Measurements from ENCODE around the gene PLEK. TPM values are rescaled to one million over a fixed set of nuclear protein-coding genes. Genes with fewer than 3 reads are reported as not detected.
"Not testable (repeated sequence)": the region's sequence is repeated elsewhere in the genome, so short reads cannot be mapped to it uniquely, and the experiment has no call there.

Gene PLEK
- polyA plus RNA-seq, 4 donors = 3.5 to 7.2 (median 5.9) TPM

DNA sequence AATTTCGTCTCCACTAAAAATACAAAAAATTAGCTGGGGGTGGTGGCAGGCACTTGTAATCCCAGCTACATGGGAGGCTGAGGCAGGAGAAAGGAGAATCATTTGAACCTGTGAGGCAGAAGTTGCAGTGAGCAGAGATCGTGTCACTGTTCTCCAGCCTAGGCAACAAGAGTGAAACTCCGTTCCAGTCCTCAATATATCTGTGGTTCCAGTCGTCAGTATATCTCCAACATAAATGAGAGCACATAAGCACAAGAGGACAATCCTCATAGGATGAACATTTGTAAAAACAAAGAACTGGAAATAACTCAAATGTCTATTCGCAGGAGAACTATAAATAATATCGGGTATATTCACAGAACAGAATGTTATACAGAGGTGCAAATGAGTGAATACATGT, 13.1 kb upstream of the PLEK start:
- DNase-seq (ENCODE audit: low read depth in 4 of 4, low spot score in 2 of 4) = no peak

DNA sequence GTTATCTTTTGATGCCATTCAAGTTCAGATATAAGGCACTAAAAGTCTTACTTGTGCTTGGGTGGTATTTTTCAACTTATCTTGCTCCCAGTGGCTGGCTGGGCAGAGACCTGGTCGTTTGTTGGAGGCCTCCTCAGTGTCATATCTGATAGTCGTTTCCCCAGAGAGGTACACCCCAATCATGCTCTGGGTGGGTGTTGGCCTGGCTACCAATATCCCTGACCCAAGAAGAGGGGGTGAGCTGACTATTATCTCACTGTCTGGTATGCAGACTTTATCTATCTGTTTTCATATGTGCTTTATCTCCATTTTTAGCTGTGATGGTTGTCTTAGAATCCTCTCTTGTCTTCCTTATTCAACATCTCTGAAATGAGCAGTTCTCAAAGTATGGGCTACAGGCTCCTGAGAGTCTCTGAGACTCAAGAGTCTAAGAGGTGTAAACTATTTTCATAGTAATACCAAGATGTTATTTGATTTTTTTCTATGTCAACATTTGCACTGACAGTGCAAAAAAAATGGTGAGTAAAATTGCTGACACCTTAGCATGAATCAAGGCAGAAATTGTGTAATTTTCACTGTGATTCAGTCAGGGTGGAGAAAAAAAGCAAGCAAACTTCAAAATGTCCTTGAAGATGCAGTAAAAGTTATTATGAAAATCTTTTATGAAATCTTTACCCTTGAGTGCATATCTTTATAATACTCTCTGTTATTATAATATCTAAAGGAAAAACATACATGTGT, 12.3 kb upstream of the PLEK start:
- DNase-seq (ENCODE audit: low read depth in 4 of 4, low spot score in 2 of 4) = no peak

DNA sequence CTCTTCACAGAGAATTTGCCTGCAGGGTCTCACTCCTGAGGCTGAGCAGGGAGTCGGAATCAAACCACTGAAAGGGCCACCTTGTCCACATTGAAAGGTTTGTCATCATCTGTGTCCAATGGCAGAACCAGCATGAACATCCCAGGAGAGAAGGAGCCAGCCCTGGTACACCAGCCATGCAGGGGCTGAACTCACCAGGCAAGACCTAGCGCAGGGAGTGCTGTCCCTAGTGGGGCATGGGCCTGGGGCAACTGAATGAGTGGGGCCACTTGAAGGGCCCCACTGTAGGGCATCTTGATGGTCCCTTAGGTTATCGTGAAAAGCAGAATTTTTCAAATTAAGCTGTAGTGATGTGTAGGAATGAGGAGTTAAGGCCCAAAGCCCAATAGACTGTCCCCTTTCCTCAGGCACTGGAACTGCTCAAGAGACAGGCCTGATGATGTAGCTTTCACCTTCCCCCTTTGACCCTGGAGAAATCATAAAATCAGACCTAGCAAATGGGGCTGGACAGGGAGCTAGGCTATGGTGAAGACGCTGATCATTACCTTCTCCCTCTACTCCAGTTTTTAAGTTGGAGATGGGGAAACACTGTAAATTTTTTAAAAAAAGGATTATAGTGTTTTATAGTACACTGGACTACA, 8.4 kb upstream of the PLEK start:
- DNase-seq (ENCODE audit: low read depth in 4 of 4, low spot score in 2 of 4) = no peak

DNA sequence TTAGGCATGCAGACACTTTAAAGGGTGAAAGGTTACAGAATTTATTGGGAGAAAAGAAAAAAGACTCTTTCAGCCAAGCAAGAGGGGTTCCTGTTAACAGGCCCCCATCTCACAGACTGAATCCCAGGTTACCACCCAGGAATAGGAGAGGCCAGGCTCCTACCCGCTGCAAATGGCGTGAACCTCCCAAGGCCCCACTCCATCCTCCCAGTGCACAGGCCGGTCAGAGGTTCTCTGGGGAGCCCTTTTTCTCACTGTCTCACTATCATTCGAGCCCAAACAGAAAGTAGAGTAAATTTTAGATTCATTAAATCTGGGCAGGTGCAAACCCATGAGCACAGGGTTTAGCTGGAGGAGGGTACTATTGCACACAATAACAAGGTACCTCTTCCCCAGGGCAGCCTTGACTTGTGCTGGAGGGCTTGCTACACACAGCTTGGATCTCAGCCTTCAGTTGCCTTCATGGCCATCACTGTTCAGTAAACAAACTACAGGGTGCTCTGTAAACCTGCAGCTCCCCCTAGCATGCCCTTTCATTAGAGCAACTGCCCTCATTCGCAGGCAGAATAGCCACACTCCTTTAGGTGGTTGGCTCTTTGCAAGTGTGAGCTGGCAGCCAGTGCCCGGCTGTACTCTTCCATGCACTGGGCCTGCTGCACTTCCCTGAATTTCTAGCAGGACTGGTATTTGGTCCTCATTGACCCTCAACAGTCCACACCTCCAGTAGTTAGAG, 7.3 kb upstream of the PLEK start:
- DNase-seq (ENCODE audit: low read depth in 4 of 4, low spot score in 2 of 4) = no peak

DNA sequence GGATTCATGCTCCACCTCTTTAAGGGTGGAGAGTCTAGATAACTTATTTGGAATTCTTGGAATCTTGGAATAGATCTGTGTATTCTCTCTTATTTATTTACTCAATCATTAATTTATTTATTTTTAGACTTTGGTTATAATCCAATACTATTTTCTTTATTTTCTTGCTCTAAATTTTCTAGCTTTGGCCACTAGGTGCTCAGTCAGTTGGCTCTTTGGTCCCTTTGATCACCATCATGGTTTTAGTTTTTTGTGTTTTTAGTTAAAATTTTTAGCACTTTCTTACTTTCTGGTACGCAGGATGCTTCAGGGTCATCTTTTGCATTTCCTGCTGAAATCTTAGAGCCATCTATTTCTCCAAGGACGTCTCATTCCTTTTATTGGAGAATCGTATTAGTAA, 5.2 kb upstream of the PLEK start:
- no peak for DNase-seq (ENCODE audit: low read depth in 4 of 4, low spot score in 2 of 4)

DNA sequence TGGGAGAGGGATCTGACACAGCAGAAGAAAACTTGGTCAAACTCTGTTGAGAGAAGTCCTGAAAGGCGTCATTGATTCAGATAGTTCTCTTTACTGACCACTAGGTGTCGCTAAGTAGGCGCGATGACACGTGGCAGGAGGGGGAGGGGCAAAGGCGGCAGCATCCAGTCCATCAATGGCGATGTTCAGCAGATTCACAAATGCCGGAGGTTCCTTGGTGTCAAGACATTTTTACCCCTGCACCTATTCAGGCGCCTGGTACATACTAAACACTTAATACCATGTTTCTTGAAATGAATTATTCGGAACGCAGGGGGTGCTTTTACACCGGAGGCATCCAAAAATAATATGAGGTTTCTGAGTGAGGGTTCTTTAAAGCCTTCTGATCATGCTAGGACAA, 3.0 kb upstream of the PLEK start:
- DNase-seq (ENCODE audit: low read depth in 4 of 4, low spot score in 2 of 4) = peak in 2 of 4 donors; percentile 18 to 21

DNA sequence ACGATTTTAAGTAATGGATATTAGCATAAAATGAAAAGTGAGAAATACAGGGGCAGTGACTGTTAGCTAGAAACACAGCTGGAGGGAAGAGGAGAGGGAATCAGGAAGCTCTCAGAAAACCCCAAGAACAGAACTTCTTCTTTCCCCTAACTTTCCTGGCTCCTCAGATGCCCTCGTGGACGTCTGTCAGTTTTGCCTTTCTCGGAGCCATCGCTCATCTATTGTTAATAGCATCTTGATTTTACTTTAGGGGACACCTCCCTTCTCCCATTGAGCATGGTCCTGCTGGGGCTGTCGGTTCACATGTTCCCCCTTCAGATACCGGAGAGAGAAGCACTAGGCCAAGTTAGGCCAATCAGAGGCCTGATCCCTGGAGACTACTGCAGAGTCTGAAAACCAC, 2.3 kb upstream of the PLEK start:
- DNase-seq (ENCODE audit: low read depth in 4 of 4, low spot score in 2 of 4) = no peak

DNA sequence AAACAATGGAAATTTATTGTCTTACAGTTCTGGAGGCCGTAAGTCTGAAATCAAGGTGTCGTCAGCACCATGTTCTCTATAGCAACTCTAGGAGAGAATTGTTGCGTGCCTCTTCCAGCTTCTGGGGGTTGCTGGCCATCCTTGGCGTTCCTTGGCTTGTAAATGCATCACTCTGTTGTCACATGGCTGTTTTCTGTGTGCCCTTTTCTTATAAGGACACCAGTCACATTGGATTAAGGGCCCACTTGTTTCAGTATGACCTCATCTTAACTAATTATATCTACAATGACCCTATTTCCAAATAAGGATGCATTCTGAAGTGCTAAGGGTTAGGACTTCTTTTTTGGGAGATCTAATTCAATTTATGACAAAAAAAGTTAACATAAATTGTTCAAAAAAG, 1.4 kb upstream of the PLEK start:
- DNase-seq (ENCODE audit: low read depth in 4 of 4, low spot score in 2 of 4) = no peak

DNA sequence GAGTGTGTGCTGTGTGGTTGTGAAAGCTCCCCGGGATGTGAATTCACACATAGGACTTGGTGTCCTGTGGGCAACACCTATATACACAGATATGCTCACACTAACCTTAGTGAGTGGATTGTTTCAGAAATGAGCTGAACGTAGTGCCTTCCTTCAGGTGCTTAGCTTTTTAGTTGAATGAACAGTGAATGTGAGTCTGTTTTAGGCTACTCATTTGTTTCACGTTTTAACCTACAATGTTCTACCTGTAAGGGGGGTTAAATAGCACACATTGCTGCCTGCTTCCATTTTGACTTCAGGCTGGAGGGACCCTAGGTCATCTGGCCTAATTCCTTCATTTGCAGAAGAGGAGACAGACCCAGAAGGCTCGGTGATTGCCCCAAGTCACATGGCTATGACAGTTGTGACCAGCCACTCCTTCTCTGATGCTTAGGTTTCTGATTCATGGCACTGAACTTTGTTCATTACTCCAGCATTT, 1.0 kb downstream of the PLEK start:
- no peak for DNase-seq (ENCODE audit: low read depth in 4 of 4, low spot score in 2 of 4)

DNA sequence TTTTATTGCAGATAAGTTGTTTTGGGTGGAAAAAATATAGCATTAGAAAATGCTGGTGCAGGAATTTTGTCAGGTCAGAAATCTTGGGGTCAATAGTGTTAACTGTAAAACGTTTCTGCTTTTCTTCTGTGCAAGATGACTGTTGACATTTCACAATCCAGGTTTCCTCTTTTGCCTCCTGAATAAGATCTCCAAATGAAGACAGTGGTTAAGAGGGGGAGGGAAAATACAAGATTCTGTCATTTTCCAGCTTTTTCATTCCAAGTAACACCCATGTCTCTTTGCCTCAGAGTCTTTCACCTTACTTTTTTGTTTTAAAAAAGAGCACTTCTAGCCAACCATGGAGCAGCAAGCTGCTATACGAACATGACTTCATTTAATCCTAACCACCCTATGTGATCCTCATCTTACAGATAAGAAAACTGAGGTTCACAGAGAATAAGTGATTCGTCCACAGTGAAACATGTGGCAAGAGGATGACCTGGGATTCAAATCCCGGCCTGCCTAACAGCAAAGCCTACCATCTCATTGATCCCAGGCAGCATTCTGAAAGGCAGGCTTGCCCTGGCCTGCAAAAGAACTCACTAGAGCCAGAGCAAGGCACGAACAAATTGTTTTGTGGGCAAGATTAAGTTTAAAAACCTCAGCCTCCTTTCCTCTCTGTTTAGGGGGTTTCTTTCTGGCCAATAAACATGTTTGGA, 3.0 kb downstream of the PLEK start:
- DNase-seq (ENCODE audit: low read depth in 4 of 4, low spot score in 2 of 4) = peak in 1 of 4 donors; percentile 4

DNA sequence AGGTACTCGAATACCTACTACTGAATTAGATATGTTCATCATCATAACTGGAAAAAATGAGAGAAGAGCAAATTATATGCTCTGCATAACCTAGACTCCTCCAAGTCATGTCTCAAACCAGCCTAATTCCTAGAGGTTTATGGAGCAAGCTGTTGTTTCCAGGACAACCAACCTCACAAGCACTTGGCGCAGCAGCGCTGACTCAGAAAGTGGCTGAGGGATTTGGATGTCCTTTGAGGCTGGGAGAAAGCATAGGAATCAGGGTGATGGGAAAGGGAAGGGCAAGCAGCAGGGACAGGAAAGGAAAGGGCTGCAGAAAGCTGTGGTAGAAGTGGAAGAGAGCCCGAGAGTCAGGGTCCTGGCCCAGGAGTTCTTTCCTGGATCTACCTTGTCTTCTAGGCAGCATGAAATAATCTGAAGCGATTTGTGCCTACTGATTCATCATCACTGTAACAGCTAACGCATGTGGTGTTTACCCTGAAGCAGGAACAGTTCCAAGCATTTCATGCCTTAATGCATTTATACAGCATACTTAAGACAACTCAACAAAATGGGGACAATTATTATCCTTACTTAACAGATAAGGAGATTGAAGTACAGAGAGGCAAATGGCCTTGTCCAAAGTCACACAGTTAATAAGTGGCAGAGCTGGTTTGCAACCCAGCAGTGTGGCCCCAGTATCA, 3.7 kb downstream of the PLEK start:
- DNase-seq (ENCODE audit: low read depth in 4 of 4, low spot score in 2 of 4) = peak in 3 of 4 donors; percentile 9 to 52 (median 20)

DNA sequence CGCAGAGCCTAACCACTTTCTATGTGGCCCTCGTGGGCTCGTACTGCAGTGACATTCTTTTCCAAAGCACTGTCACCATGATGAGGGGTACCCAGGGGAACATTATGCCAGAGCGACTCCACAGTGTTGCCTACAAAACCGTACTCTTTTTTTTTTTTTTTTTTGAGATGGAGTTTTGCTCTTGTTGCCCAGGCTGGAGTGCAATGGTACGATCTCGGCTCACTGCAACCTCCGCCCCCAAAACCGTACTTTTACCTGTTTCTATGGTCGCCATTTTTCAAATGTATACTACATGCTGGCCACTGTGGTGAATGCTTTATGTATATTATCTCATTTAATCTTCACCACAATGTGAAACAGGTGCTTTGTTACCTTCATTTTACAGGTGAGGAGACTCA, 4.3 kb downstream of the PLEK start:
- no peak for DNase-seq (ENCODE audit: low read depth in 4 of 4, low spot score in 2 of 4)

DNA sequence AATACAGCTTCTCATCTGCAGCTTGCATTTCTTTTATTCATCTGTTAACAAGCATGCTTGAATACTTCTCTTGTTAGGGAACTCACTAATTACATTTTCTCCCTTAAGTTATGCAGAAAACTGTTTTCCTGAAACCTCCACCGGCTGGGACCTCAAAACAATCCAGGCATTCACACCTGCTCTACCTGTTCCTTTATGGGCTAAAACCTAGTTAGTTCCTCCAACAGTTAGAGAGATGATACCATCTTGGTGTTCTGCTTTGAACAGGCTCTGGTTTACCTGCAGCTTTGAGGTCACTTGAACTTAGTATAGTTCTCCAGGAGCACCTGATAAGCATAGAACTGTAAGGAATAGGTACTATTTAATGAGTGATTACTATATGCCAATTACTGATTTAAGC, 6.1 kb downstream of the PLEK start:
- DNase-seq (ENCODE audit: low read depth in 4 of 4, low spot score in 2 of 4) = no peak

DNA sequence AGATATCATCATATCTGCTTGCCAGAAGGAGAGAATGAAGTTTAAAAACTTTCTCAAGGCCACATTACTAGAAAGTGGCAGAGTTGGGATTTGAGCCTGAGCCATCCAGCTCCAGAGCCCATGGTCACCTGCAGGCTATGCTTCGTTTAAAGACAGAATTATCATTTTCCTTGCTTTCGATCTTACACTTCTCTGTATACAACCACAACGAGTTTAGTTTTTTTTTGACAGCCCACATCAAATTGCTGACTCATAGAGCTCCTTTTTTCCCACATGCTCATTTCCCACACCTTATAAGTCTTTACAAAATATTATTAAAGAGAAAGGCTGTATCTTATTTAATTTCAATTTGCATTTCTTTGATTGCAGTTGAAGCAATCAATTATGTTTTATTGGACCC, 6.5 kb downstream of the PLEK start:
- no peak for DNase-seq (ENCODE audit: low read depth in 4 of 4, low spot score in 2 of 4)

DNA sequence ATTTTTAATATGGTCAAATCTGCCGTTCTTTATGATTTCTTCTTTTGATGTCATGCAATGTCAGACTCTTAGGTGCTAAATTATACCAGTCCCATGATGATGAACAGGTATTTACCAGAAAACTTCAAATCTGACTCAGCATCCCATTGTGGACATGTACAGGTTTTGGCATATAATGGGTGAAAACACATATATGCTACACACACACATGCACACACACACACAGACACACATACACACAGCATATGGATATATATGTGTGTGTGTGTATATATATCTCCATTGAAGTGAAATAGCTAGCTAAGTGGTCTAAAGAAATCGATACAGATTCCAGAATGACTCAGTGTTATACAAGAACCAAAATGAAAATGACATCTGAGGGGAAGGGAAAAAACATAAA, 7.4 kb downstream of the PLEK start:
- DNase-seq (ENCODE audit: low read depth in 4 of 4, low spot score in 2 of 4) = no peak

DNA sequence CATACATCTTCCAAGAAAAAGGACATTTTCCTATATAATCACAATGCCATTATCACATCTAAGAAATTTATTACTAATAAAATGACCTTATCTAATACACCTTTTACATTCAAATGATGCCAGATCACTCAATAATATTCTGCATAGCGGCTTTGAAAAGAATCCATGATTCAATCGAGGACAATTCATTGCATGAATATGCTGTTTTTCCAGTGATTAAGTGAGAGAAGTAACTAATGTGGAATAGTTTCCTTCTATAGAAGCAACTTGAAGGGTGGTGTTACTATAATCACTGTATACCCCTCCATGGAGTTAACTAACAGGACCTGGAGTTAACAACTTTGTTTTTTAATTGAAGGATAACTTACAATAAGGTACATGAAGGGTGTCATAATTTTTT, 9.1 kb downstream of the PLEK start:
- no peak for DNase-seq (ENCODE audit: low read depth in 4 of 4, low spot score in 2 of 4)

DNA sequence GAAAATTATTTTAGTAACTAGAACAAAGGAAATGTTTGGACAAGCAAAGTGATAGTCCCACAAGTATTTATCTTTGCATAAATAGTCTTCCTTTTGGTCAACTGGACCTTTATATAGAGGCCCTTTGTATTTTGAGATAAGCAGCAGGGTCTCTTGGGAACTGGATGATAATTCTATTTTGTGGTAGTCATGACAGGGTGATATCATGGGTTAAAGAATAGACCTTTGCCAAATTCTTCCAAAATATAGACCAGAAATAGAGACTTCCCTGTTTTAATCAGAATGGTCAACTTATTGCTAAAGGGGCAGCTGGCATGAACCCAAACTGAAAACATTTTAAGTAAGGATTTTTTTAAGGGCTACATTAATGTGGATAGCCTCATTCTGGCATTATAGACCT, 10.5 kb downstream of the PLEK start:
- DNase-seq (ENCODE audit: low read depth in 4 of 4, low spot score in 2 of 4) = no peak

DNA sequence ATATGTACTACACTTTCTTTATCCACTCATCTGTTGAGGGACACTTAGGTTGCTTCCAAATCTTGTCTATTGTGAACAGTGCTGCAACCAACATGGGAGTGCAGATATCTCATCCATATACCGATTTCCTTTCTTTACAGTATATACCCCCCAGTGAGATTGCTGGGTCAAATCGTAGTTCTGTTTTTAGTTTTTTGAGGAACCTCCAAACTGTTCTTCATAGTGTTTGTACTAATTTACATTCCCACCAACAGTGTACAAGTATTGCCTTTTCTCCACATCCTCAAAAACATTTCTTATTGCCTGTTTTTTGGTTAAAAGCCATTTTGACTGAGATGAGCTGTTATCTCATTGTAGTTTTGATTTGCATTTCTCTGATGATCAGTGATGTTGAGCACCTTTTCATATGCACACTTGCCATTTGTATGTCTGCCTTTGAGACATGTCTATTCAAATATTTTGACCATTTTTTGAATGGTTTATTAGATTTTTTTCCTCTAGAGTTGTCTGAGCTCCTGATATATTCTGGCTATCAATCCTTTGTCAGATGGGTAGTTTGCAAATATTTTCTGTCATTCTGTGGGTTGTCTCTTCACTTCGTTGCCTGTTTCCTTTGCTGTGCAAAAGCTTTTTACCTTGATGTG, 12.2 kb downstream of the PLEK start:
- no peak for DNase-seq (ENCODE audit: low read depth in 4 of 4, low spot score in 2 of 4)

DNA sequence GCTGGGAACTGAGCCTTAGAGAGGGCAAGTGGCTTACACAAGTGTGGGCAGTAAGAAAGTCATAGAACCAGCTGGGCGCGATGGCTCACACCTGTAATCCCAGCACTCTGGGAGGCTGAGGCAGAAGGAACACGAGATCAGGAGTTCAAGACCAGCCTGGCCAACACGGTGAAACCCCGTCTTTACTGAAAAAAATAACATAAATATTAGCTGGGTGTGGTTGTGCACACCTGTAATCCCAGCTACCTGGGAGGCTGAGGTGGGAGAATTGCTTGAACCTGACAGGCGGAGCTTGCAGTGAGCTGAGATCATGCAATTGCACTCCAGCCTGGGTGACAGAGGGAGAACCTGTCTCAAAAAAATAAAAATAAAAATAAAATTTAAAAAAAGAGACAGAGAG, 13.7 kb downstream of the PLEK start:
- not testable (repeated sequence) for DNase-seq (ENCODE audit: low read depth in 4 of 4, low spot score in 2 of 4)

DNA sequence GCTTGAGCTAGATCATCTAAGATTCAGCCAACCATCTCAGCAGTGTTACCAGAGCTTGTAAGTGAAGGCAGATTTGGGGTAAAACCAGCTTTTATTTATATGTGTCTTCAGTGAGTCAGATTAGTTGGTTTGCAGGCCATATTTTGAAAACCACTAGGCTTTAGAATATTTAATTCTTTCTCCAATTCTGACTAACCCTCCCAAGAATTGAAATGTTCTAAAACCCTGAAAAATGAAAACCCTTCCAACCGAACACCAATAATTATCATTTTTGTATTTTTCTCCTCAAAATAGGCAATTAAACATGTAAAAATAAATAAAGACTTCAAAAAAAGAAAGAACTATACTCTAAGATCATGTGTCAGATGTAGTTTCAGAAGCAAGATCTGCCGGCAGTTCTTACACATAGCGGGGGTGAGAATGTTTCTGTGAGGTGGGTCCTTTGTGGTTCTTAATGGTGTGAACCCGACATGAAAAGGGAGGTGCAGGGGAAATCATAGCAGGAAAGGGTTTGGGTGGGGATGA, 14.2 kb downstream of the PLEK start:
- DNase-seq (ENCODE audit: low read depth in 4 of 4, low spot score in 2 of 4) = no peak

Data from left renal cortex interstitium (tissue), 4 donors.